ENCODE results near the gene SRPK3.

DNA sequence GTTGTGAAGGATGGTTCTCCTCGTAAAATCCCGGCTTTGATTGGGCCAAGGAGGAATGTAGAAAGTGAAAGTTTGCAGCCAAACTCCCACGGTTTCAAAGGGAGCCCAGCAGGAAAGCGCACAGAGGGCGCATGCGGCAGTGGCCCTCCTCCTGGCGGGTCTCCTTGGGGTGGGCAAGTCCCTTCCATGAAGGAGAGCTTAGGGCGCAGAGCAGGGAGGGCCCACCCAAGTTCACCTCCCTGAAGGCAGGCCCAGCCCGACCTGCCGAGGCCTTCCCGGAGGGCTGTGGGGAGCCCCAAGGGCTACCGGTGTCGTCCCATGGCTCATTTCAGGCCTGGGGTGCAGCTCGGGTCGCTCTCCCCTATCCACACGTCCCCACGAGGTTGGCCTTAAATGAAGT is 47.5 kb downstream of the SRPK3 start:
- TF ChIP-seq, protein P1, sequence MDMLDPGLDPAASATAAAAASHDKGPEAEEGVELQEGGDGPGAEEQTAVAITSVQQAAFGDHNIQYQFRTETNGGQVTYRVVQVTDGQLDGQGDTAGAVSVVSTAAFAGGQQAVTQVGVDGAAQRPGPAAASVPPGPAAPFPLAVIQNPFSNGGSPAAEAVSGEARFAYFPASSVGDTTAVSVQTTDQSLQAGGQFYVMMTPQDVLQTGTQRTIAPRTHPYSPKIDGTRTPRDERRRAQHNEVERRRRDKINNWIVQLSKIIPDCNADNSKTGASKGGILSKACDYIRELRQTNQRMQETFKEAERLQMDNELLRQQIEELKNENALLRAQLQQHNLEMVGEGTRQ (IDR thresholded peaks at IDR 0.05), result no peak
- TF ChIP-seq, protein P2, sequence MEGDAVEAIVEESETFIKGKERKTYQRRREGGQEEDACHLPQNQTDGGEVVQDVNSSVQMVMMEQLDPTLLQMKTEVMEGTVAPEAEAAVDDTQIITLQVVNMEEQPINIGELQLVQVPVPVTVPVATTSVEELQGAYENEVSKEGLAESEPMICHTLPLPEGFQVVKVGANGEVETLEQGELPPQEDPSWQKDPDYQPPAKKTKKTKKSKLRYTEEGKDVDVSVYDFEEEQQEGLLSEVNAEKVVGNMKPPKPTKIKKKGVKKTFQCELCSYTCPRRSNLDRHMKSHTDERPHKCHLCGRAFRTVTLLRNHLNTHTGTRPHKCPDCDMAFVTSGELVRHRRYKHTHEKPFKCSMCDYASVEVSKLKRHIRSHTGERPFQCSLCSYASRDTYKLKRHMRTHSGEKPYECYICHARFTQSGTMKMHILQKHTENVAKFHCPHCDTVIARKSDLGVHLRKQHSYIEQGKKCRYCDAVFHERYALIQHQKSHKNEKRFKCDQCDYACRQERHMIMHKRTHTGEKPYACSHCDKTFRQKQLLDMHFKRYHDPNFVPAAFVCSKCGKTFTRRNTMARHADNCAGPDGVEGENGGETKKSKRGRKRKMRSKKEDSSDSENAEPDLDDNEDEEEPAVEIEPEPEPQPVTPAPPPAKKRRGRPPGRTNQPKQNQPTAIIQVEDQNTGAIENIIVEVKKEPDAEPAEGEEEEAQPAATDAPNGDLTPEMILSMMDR (IDR thresholded peaks at IDR 0.05), result no peak
- TF ChIP-seq CBX8 (IDR thresholded peaks at IDR 0.05), result no peak
- TF ChIP-seq CEBPB (IDR thresholded peaks at IDR 0.05), result no peak
- no peak for TF ChIP-seq RCOR1 (IDR thresholded peaks at IDR 0.05; ENCODE audit: low read depth, low read length)
- TF ChIP-seq NFE2L2 (conservative IDR thresholded peaks at IDR 0.05; ENCODE audit: low read length), result no peak
- TF ChIP-seq RAD21 (conservative IDR thresholded peaks at IDR 0.05 in 1 of 2, IDR thresholded peaks at IDR 0.05 in 1 of 2), result no peak
- TF ChIP-seq JUNB (IDR thresholded peaks at IDR 0.05), result no peak
- TF ChIP-seq POLR2AphosphoS2 (conservative IDR thresholded peaks at IDR 0.05; ENCODE audit: low read length), result no peak
- no peak for TF ChIP-seq POLR2A (IDR thresholded peaks at IDR 0.05; ENCODE audit: low read length)
- no peak for TF ChIP-seq EHMT2 (IDR thresholded peaks at IDR 0.05; ENCODE audit: low read depth)
- no peak for TF ChIP-seq EP300 (IDR thresholded peaks at IDR 0.05)
- TF ChIP-seq, protein P3, sequence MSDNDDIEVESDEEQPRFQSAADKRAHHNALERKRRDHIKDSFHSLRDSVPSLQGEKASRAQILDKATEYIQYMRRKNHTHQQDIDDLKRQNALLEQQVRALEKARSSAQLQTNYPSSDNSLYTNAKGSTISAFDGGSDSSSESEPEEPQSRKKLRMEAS (IDR thresholded peaks at IDR 0.05), result no peak
- TF ChIP-seq GATA3 (IDR thresholded peaks at IDR 0.05; ENCODE audit: borderline replicate concordance), result no peak
